Neural crest cell (in vitro differentiated cells): ENCODE results near the gene PDCD1. TPM values are rescaled to one million over a fixed set of nuclear protein-coding genes. Genes with fewer than 3 reads are reported as not detected.

Source experiments
- DNase-seq: peaks from one replicate; pipeline ENCODE4 v3.0.0; 2021; ENCODE audit warnings: low read depth, mixed read lengths, low spot score
- H3K27ac Mint-ChIP-seq: one replicate; pipeline ENCODE4 v1.8.0; 2021; ENCODE audit warnings: mild to moderate bottlenecking, mixed read lengths; ENCODE audit not compliant: unreplicated experiment
- H3K27me3 Mint-ChIP-seq: 2 replicates; pipeline ENCODE4 v1.8.0; 2021; ENCODE audit warnings: low read depth, mild to moderate bottlenecking, mixed read lengths
- H3K36me3 Mint-ChIP-seq: 2 replicates; pipeline ENCODE4 v1.8.0; 2021; ENCODE audit warnings: low read depth, mild to moderate bottlenecking, mixed read lengths
- H3K4me1 Mint-ChIP-seq: 2 replicates; pipeline ENCODE4 v1.8.0; 2021; ENCODE audit warnings: mixed read lengths
- H3K4me3 Mint-ChIP-seq: one replicate; pipeline ENCODE4 v1.8.0; 2021; ENCODE audit warnings: mild to moderate bottlenecking, mixed read lengths
- H3K9me3 Mint-ChIP-seq: 2 replicates; pipeline ENCODE4 v1.8.0; 2021; ENCODE audit warnings: mixed read lengths
- total RNA-seq: library from RNA; stranded (reverse); gene quantifications from 2 replicates; pipeline ENCODE4 v1.2.1, GENCODE V29; 2021
- TF ChIP-seq, protein P1 (sequence below): fragments of 200-600 bp; sonication (generic); conservative IDR thresholded peaks from 2 replicates; pipeline ENCODE4 v1.5.0; 2021; ENCODE audit warnings: antibody characterized with exemption, mild to moderate bottlenecking

Gene PDCD1
- total RNA-seq, 1 donor from 2014 or later: not detected

DNA sequence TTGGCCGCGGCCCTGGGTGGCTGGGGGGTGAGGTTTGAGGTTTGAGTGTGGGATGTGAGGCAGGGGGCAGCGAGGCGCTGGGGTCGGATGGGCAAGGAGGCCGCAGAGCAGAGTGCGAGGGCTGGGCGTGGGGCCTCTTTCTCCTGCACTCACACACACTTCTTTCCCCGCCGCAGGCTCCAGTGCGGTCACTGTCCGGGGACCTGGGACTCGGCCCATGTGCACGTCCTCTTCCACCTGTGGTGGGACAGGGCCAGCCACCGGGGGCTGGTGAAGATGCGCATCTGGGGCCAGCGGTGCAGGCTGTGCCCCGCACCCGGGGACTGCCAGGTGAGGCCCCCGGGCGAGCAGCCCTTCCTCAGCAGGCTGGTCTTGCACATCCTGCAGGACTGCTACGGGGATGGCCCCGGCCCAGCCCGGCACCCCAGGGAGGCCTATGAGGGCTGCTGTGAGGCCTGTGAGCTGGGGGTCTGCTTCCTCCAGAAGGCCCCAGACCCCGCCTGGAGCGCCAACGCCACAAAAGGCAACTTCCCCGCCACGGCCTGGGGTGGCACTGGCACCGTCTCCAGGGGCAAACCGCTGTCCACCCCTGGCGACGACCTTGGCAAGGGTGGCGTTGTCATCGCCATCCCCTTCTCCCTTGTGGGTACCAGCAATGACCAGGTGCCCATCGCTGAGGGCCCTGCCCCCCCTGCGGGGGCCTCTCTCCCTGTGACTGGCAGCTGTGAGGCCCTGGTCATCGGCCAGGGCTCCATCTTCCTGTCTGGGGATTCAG, 13.0 kb upstream of the PDCD1 start:
- Mint-ChIP-seq H3K9me3 (no peaks in the 10 kb centered on the region), H3K36me3 (peaks cover 5% of the 10 kb centered on the region), H3K27me3 (peaks cover 4% of the 10 kb centered on the region), H3K4me1 (peaks cover 8% of the 10 kb centered on the region), H3K4me3 (no peak overlapping the region), H3K27ac (no peak overlapping the region)
- TF ChIP-seq, protein P1, sequence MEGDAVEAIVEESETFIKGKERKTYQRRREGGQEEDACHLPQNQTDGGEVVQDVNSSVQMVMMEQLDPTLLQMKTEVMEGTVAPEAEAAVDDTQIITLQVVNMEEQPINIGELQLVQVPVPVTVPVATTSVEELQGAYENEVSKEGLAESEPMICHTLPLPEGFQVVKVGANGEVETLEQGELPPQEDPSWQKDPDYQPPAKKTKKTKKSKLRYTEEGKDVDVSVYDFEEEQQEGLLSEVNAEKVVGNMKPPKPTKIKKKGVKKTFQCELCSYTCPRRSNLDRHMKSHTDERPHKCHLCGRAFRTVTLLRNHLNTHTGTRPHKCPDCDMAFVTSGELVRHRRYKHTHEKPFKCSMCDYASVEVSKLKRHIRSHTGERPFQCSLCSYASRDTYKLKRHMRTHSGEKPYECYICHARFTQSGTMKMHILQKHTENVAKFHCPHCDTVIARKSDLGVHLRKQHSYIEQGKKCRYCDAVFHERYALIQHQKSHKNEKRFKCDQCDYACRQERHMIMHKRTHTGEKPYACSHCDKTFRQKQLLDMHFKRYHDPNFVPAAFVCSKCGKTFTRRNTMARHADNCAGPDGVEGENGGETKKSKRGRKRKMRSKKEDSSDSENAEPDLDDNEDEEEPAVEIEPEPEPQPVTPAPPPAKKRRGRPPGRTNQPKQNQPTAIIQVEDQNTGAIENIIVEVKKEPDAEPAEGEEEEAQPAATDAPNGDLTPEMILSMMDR: no peak
- no peak for DNase-seq

DNA sequence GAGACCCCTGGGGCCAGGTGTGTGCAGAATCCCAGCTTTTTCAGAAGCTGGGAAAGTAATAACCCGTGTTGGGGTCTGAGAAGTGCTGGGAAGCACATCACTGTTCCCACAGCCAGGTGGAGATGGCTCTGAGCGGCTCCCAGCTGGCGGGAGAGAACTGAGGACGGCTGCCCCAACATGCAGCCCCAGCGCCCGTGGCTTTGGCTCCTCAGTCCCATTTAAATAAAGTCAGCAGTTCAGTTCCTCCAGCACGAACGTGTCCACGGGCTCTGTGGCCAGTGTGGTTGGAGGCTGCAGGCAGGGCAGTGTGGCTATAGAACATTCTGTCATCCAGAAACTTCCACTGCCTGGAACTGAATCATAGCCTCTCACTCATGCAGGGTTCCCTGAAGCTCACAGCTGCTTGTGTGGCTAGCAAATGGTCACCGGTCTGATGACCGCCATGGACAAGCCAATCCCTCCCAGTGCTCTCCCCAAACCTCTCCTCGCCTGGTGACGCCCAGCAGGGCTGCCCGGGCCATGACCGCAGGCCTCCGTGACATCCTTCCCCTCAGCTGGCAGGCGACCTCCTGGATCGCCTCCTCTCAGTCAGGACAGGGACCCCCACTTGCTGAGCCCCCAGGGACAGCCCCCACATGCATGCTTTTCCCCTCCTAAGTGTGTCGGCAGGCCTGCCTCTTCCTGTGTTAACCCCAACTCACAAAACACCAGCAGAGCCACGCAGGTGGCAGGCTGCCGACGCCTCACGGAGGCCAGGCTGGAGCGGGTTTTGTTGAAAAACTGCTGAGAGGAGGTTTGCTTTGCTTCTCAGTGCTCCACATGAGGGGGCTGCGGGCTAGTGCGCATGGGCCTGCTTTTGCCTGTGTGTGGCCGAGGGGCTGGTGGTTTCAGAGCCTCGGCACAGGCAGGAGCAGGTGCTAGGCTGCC, 12.2 kb upstream of the PDCD1 start:
- Mint-ChIP-seq H3K36me3 (peaks cover 5% of the 10 kb centered on the region), H3K27me3 (peaks cover 6% of the 10 kb centered on the region), H3K4me3 (no peak overlapping the region), H3K4me1 (peaks cover 10% of the 10 kb centered on the region), H3K9me3 (no peaks in the 10 kb centered on the region), H3K27ac (no peak overlapping the region)
- TF ChIP-seq, protein P1: no peak
- DNase-seq: no peak

DNA sequence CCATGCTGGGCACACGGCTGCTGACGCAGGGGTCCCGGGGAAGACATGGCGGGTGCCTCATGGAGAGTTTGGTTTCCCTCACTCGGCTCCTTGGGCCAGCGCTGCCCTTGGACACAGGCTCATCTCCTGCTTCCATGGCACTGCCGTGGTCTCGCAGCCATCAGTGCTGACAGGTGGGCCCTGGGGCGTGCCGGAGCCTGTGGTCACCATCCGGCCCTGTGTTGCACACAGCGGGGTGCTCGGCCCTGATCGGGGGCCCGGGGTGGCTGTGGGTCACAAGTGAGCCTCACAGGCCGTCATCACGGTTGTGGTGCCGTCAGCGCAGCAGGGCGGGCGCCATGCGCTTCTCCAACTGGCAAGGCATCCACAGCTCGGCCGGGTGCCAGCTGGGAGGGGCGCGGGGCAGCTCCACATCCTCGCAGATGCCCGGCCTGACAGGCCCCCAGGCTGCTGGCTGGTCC, 11.4 kb upstream of the PDCD1 start:
- Mint-ChIP-seq H3K27me3 (peaks cover 13% of the 10 kb centered on the region), H3K4me1 (peaks cover 17% of the 10 kb centered on the region), H3K9me3 (peaks cover 3% of the 10 kb centered on the region), H3K36me3 (no peaks in the 10 kb centered on the region), H3K4me3 (no peak overlapping the region), H3K27ac (no peak overlapping the region)
- TF ChIP-seq, protein P1: no peak
- no peak for DNase-seq

DNA sequence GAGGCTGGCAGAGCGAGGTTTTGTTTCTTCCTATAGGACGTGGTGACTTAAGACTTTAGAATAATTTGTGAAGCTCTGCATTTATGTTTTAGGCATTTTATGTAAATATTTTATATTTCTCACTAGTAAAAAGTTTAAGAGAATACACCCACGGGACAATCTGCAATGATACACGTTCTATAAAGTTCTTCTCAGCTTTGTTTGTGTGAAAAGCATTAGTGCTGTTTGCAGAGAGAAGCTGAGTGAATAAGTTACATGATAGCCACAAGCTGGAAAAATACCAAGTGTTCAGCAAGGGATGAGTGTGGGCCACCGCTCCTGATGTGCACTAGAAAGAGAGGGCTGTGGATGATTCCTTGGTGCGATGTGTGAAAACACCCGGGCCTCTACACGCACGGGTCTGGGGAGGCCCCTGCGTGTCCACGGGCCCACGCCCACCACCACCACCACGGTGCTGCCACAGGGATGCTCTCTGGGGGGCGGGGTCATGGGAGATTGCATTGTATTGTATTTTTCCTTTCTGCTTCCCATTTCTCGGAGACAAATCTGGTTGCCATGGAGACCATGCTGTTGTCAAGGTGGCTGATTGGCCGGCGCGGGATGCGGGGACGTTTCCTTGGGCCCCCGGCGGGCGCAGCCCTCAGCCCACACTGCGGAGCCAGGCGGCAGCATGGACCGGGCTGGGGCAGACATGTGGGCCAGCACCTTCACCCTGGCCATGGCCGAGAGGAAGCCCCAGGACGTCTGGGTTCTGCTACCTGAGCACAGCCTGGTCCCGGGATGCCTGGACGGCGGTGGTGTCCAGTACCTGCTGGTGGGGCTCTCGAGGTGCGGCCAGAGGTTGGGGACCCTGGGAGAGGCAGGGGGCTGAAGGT, 10.6 kb upstream of the PDCD1 start, which contains the start of gene RTP5:
RTP5 (plus strand) TSS at position 643 of the 875 bp plus-strand sequence; CDS start at position 671, 28 bp downstream.
- peaks cover 2% of the 10 kb centered on the region for H3K36me3 Mint-ChIP-seq
- DNase-seq: no peak
- TF ChIP-seq, protein P1: no peak
- peaks cover 17% of the 10 kb centered on the region for H3K27me3 Mint-ChIP-seq
- H3K4me1 Mint-ChIP-seq: peaks cover 19% of the 10 kb centered on the region
- H3K27ac Mint-ChIP-seq: no peak within 1 kb of the TSS
- peaks cover 11% of the 10 kb centered on the region for H3K9me3 Mint-ChIP-seq
- H3K4me3 Mint-ChIP-seq: no peak within 1 kb of the TSS

DNA sequence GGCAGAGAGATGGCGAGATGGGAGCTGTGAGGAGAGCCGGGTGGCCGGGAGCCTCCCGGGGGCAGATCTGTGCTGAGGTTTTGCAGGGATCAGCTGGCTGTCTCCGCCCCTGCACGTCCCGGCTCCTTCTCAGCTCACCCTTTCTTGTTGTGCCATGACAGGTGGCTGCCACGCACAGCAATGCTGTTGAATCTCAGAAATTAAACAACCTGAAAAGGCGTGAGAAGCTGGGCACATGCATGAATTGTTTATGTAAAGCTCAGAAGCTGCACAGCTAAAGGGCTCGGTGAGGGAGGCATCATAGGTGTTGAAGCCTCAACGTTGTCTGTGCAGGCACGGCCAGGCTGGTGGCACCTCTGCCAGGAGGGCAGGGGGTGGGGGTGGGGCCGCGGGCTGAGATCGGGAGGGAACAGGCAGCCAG, 10.0 kb upstream of the PDCD1 start:
- Mint-ChIP-seq H3K9me3 (peaks cover 14% of the 10 kb centered on the region), H3K4me3 (no peak overlapping the region), H3K36me3 (peaks cover 4% of the 10 kb centered on the region), H3K27ac (no peak overlapping the region), H3K27me3 (peaks cover 20% of the 10 kb centered on the region), H3K4me1 (peaks cover 23% of the 10 kb centered on the region)
- TF ChIP-seq, protein P1: no peak
- no peak for DNase-seq
